ENCODE data around the gene PRSS53. TPM values are rescaled to one million over a fixed set of nuclear protein-coding genes. Genes with fewer than 3 reads are reported as not detected.

PRSS53 gene
- total RNA-seq, 1 donor: 2.9 TPM

DNA sequence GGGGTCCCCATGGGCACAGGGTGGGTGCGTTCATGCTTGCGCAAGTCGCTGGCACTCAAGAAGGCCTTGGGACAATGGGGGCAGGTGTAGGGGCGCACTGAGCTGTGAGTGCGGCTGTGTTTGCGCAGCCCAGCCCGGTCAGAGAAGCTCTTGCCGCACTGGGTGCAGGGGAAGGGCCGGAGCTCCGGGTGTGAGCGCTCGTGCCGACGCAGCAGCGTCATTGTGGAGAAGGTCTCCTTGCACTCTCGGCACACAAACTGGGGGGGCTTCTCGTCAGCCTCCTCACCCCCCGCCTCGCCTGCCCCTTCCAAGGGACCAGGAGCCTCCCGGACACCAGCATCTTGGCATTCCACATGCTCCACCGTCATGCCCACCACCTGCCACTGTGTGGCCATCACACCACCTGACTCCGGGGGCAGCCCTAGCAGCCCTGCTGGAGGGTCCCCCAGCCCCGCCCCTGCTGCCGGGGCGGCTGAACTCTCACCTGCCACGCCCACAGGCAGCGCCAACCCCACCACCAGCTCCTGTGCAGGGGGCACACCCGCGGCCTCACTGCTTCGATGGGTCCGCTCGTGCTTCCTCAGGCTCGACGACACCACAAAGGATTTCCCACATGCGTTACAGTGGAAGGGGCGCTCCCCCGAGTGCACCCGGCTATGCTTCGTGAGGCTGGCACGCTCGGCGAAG is 27.5 kb downstream of the PRSS53 start:
- no peak for TF ChIP-seq CTCF (IDR thresholded peaks at IDR 0.05; ENCODE audit: extremely low read depth, low read depth, low read length)
- Histone ChIP-seq H3K79me2 (ENCODE audit: insufficient read depth, low read length) (peaks cover 49% of the 10 kb centered on the region), H3K27me3 (ENCODE audit: insufficient read depth, low read length) (no peaks in the 10 kb centered on the region), H2AFZ (ENCODE audit: low read length) (no peak overlapping the region), H3K27ac (ENCODE audit: low read depth, low read length) (no peak overlapping the region), H3K9me3 (ENCODE audit: low read depth, low read length) (no peaks in the 10 kb centered on the region), H3K4me1 (ENCODE audit: insufficient read depth, low read length) (peaks cover 13% of the 10 kb centered on the region), H4K20me1 (ENCODE audit: insufficient read depth, low read length) (no peaks in the 10 kb centered on the region), H3K36me3 (ENCODE audit: insufficient read depth, low read length) (peaks cover 35% of the 10 kb centered on the region), H3K4me3 (ENCODE audit: insufficient read depth, low read length) (no peak overlapping the region), H3K4me2 (ENCODE audit: insufficient read depth, low read length) (no peak overlapping the region)
- DNase-seq (ENCODE audit: insufficient read length, low spot score, missing footprints): peak; percentile 22

GRCh38 chr16:31055613-31056012 is 33.1 kb downstream of the PRSS53 start:
- no peaks in the 10 kb centered on the region for H4K20me1 ChIP-seq (ENCODE audit: insufficient read depth, low read length)
- no peak overlapping the region for H2AFZ ChIP-seq (ENCODE audit: low read length)
- H3K79me2 ChIP-seq (ENCODE audit: insufficient read depth, low read length): peaks cover 7% of the 10 kb centered on the region
- TF ChIP-seq CTCF (IDR thresholded peaks at IDR 0.05; ENCODE audit: extremely low read depth, low read depth, low read length): no peak
- peaks cover 11% of the 10 kb centered on the region for H3K4me1 ChIP-seq (ENCODE audit: insufficient read depth, low read length)
- H3K4me2 ChIP-seq (ENCODE audit: insufficient read depth, low read length): no peak overlapping the region
- H3K27me3 ChIP-seq (ENCODE audit: insufficient read depth, low read length): no peaks in the 10 kb centered on the region
- no peak for DNase-seq (ENCODE audit: insufficient read length, low spot score, missing footprints)
- no peak overlapping the region for H3K4me3 ChIP-seq (ENCODE audit: insufficient read depth, low read length)
- no peaks in the 10 kb centered on the region for H3K9me3 ChIP-seq (ENCODE audit: low read depth, low read length)
- H3K27ac ChIP-seq (ENCODE audit: low read depth, low read length): no peak overlapping the region
- H3K36me3 ChIP-seq (ENCODE audit: insufficient read depth, low read length): peaks cover 10% of the 10 kb centered on the region

DNA sequence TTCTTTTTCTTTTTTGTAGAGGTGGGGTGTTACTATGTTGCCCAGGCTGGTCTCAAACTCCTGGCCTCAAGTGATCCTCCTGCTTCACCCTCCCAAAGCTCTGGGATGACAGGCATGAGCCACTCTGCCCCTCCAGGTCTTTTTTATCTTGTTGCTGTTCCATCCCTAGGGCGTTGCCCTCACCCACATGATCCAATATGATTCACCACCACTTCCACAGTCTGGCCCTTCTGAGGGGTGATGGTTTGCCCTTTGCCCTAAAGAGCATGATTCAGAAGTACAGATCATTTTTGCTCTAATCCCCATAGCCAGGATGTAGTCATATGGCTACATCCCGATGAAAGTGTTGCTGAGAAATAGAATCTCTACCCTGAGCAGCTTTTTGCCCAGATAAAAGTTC is 36.6 kb downstream of the PRSS53 start:
- no peak for TF ChIP-seq CTCF (IDR thresholded peaks at IDR 0.05; ENCODE audit: extremely low read depth, low read depth, low read length)
- Histone ChIP-seq H3K79me2 (ENCODE audit: insufficient read depth, low read length) (no peaks in the 10 kb centered on the region), H3K27ac (ENCODE audit: low read depth, low read length) (peak overlapping the region; percentile 68), H3K4me3 (ENCODE audit: insufficient read depth, low read length) (no peak overlapping the region), H4K20me1 (ENCODE audit: insufficient read depth, low read length) (no peaks in the 10 kb centered on the region), H3K4me1 (ENCODE audit: insufficient read depth, low read length) (peaks cover 11% of the 10 kb centered on the region), H3K36me3 (ENCODE audit: insufficient read depth, low read length) (no peaks in the 10 kb centered on the region), H2AFZ (ENCODE audit: low read length) (peak overlapping the region; percentile 63), H3K4me2 (ENCODE audit: insufficient read depth, low read length) (peak overlapping the region; percentile 55), H3K9me3 (ENCODE audit: low read depth, low read length) (no peaks in the 10 kb centered on the region), H3K27me3 (ENCODE audit: insufficient read depth, low read length) (no peaks in the 10 kb centered on the region)
- peak; percentile 98 for DNase-seq (ENCODE audit: insufficient read length, low spot score, missing footprints)

- Histone ChIP-seq H4K20me1 (ENCODE audit: insufficient read depth, low read length) (no peaks in the 10 kb centered on the region), H3K36me3 (ENCODE audit: insufficient read depth, low read length) (no peaks in the 10 kb centered on the region), H3K4me2 (ENCODE audit: insufficient read depth, low read length) (no peak overlapping the region), H3K9me3 (ENCODE audit: low read depth, low read length) (no peaks in the 10 kb centered on the region), H3K4me3 (ENCODE audit: insufficient read depth, low read length) (no peak overlapping the region), H3K79me2 (ENCODE audit: insufficient read depth, low read length) (no peaks in the 10 kb centered on the region), H3K4me1 (ENCODE audit: insufficient read depth, low read length) (peaks cover 11% of the 10 kb centered on the region), H2AFZ (ENCODE audit: low read length) (no peak overlapping the region), H3K27me3 (ENCODE audit: insufficient read depth, low read length) (no peaks in the 10 kb centered on the region), H3K27ac (ENCODE audit: low read depth, low read length) (no peak overlapping the region)
- peak; percentile 18 for DNase-seq (ENCODE audit: insufficient read length, low spot score, missing footprints)
- no peak for TF ChIP-seq CTCF (IDR thresholded peaks at IDR 0.05; ENCODE audit: extremely low read depth, low read depth, low read length)
These were observed 38.3 kb downstream of the PRSS53 start for GRCh38 chr16:31050280-31051030.
